A549 (cell line): ENCODE data around the gene CYB561D2. TPM values are rescaled to one million over a fixed set of nuclear protein-coding genes. Genes with fewer than 3 reads are reported as not detected.

Experiments
- ATAC-seq, 2 experiments: fragments of 200-7000 bp in 1 of 2; fragments of >200 bp in 1 of 2; cut with Nextera tagmentation in 1 of 2; cut with Tn5 transposase in 1 of 2; 3 replicates each; pipeline versions ENCODE4 v1.8.0 to v1.9.1; 2018 to 2020; ENCODE audit warnings: mild to moderate bottlenecking in 1 of 2, moderate library complexity in 1 of 2
- CTCF ChIA-PET: fragments of 300-600 bp; sonication (Branson Sonifier 250); formaldehyde crosslinking; extraction: SDS; loops from one replicate; lab custom pipeline; 2021; ENCODE audit warnings: antibody characterized with exemption, inconsistent platforms; lab: Yijun Ruan, JAX
- POLR2A ChIA-PET: fragments of 350-600 bp; formaldehyde crosslinking; extraction: SDS; loops from one replicate; lab custom pipeline; 2021; ENCODE audit warnings: antibody characterized with exemption, inconsistent platforms; lab: Yijun Ruan, JAX
- DNase-seq, 2 experiments: peaks; one replicate each; pipeline versions ENCODE4 v3.0.0 to v3.0.0-alpha.2; 2011 to 2016; ENCODE audit warnings: low read depth in 1 of 2, low spot score in 1 of 2
- FAIRE-seq: peaks from 2 replicates; lab custom pipeline; 2011; peaks lifted over from hg19 to GRCh38; lab: Jason Lieb, UNC
- H3K27ac ChIP-seq, 2 experiments: fragments of >200 bp; sonication (Bioruptor Twin); formaldehyde crosslinking; 3 replicates each; pipeline ENCODE4 v1.5.1; 2016 to 2017
- H3K4me1 ChIP-seq: fragments of >200 bp; sonication (Bioruptor Twin); formaldehyde crosslinking; 3 replicates; pipeline ENCODE4 v1.6.1; 2016
- H3K4me2 ChIP-seq: fragments of >200 bp; sonication (Bioruptor Twin); formaldehyde crosslinking; 3 replicates; pipeline ENCODE4 v1.6.1; 2016
- H3K4me3 ChIP-seq: fragments of >200 bp; sonication (Bioruptor Twin); formaldehyde crosslinking; 3 replicates; pipeline ENCODE4 v1.5.1; 2016
- H3K9me3 ChIP-seq: fragments of >200 bp; sonication (Bioruptor Twin); formaldehyde crosslinking; 3 replicates; pipeline ENCODE4 v1.6.1; 2016
- CEBPB ChIP-seq, 2 experiments: fragments of >200 bp in 1 of 2; sonication (Bioruptor Twin) in 1 of 2; formaldehyde crosslinking in 1 of 2; IDR thresholded peaks; 2 replicates each; pipeline ENCODE4 v1.6.1; 2012 to 2016
- EHF ChIP-seq: fragments of 250-450 bp; sonication (Bioruptor Pico); IDR thresholded peaks from 2 replicates; pipeline ENCODE4 v1.5.0; 2020; ENCODE audit warnings: mild to moderate bottlenecking
- EP300 ChIP-seq, 2 experiments: fragments of >200 bp; sonication (Bioruptor Twin); formaldehyde crosslinking; IDR thresholded peaks; 2 replicates in 1 of 2; 3 replicates in 1 of 2; pipeline ENCODE4 v1.6.1; 2016 to 2017
- FOXS1 ChIP-seq: fragments of 250-450 bp; sonication (Bioruptor Pico); IDR thresholded peaks from 2 replicates; pipeline ENCODE4 v1.5.0; 2020; ENCODE audit warnings: mild to moderate bottlenecking, moderate library complexity
- GATA3 ChIP-seq: IDR thresholded peaks from 2 replicates; pipeline ENCODE4 v1.6.1; 2012; ENCODE audit warnings: borderline replicate concordance
- HES2 ChIP-seq: fragments of >200 bp; sonication (Bioruptor Twin); formaldehyde crosslinking; IDR thresholded peaks from 2 replicates; pipeline ENCODE4 v1.6.1; 2016
- KDM1A ChIP-seq: fragments of 200-600 bp; sonication (generic); IDR thresholded peaks from 2 replicates; pipeline ENCODE4 v1.6.1; 2016; ENCODE audit warnings: low read depth, mild to moderate bottlenecking
- KDM5A ChIP-seq: fragments of 200-600 bp; sonication (generic); IDR thresholded peaks from 2 replicates; pipeline ENCODE4 v1.6.1; 2016; ENCODE audit warnings: antibody characterized with exemption, mild to moderate bottlenecking
- MAZ ChIP-seq: fragments of 150-350 bp; IDR thresholded peaks from 2 replicates; pipeline ENCODE4 v1.6.1; 2014; ENCODE audit warnings: antibody characterized with exemption, low read depth, low read length, borderline replicate concordance
- NPAS2 ChIP-seq: fragments of 250-450 bp; sonication (Bioruptor Pico); IDR thresholded peaks from 2 replicates; pipeline ENCODE4 v1.8.0; 2022; ENCODE audit warnings: mild to moderate bottlenecking, moderate library complexity, borderline replicate concordance
- POLR2A ChIP-seq: IDR thresholded peaks from 2 replicates; pipeline ENCODE4 v1.6.1; 2012; ENCODE audit warnings: mild to moderate bottlenecking, low read length
- RAD21 ChIP-seq, 2 experiments: fragments of >200 bp in 1 of 2; sonication (Bioruptor Twin) in 1 of 2; formaldehyde crosslinking in 1 of 2; IDR thresholded peaks in 1 of 2; conservative IDR thresholded peaks in 1 of 2; 2 replicates in 1 of 2; 3 replicates in 1 of 2; pipeline ENCODE4 v1.6.1; 2012 to 2018; ENCODE audit warnings: inconsistent platforms in 1 of 2
- RARB ChIP-seq: fragments of 250-450 bp; sonication (Bioruptor Pico); IDR thresholded peaks from 2 replicates; pipeline ENCODE4 v1.8.0; 2021; ENCODE audit warnings: mild to moderate bottlenecking, moderate library complexity
- SREBF2 ChIP-seq: fragments of 450-650 bp; IDR thresholded peaks from 2 replicates; pipeline ENCODE4 v1.6.1; 2014; ENCODE audit warnings: mild to moderate bottlenecking, moderate library complexity
- TFCP2L1 ChIP-seq: fragments of 250-450 bp; sonication (Bioruptor Pico); IDR thresholded peaks from 2 replicates; pipeline ENCODE4 v1.5.0; 2021; ENCODE audit warnings: mild to moderate bottlenecking
- ZFP36 ChIP-seq: fragments of 450-650 bp; IDR thresholded peaks from 2 replicates; pipeline ENCODE4 v1.6.1; 2014; ENCODE audit warnings: borderline replicate concordance; ENCODE audit not compliant: partially characterized antibody
- ZNF302 ChIP-seq: fragments of 250-450 bp; sonication (Bioruptor Pico); IDR thresholded peaks from 2 replicates; pipeline ENCODE4 v1.9.0; 2021; ENCODE audit warnings: inconsistent platforms, mild to moderate bottlenecking, moderate library complexity
- ZSCAN20 ChIP-seq: fragments of 250-450 bp; sonication (Bioruptor Pico); IDR thresholded peaks from 2 replicates; pipeline ENCODE4 v1.8.0; 2022; ENCODE audit warnings: mild to moderate bottlenecking, moderate library complexity
- WGBS: methylation state at CpG from one replicate; pipeline ENCODE4 v1.1.6; 2017; ENCODE audit errors: missing lambda C conversion rate; 5-methylcytosine and 5-hydroxymethylcytosine counted together
- polyA plus RNA-seq, 4 experiments: library from polyadenylated mRNA; depleted of rRNA in 3 of 4; stranded (reverse); fragments of >200 nt; fragmentation: RNase III in 1 of 4; extraction: RNeasy Plus Mini Kit Qiagen cat#74134 plus additional on column Dnase treatment in 1 of 4; gene quantifications; 2 replicates in 3 of 4; 3 replicates in 1 of 4; pipeline ENCODE4 v1.2.3, GENCODE V29; 2011 to 2017
- TF ChIP-seq, protein P1 (sequence below): IDR thresholded peaks from 2 replicates; pipeline ENCODE4 v1.6.1; 2012
- TF ChIP-seq, protein P2 (sequence below): fragments of 250-450 bp; sonication (Bioruptor Pico); IDR thresholded peaks from 2 replicates; pipeline ENCODE4 v1.5.0; 2021; ENCODE audit warnings: mild to moderate bottlenecking, moderate library complexity, borderline replicate concordance
- TF ChIP-seq, protein P3 (sequence below): fragments of 150-350 bp; IDR thresholded peaks from 2 replicates; pipeline ENCODE4 v1.6.1; 2014; ENCODE audit warnings: low read depth, mild to moderate bottlenecking, low read length
- TF ChIP-seq, protein P4 (sequence below): fragments of >200 bp; sonication (Bioruptor Twin); formaldehyde crosslinking; IDR thresholded peaks from 3 replicates; pipeline ENCODE4 v1.5.1; 2016

Gene CYB561D2
- polyA plus RNA-seq, 2 of the 4 experiments (the other 2 are of a cell fraction): 14.4 to 17.7 TPM

DNA sequence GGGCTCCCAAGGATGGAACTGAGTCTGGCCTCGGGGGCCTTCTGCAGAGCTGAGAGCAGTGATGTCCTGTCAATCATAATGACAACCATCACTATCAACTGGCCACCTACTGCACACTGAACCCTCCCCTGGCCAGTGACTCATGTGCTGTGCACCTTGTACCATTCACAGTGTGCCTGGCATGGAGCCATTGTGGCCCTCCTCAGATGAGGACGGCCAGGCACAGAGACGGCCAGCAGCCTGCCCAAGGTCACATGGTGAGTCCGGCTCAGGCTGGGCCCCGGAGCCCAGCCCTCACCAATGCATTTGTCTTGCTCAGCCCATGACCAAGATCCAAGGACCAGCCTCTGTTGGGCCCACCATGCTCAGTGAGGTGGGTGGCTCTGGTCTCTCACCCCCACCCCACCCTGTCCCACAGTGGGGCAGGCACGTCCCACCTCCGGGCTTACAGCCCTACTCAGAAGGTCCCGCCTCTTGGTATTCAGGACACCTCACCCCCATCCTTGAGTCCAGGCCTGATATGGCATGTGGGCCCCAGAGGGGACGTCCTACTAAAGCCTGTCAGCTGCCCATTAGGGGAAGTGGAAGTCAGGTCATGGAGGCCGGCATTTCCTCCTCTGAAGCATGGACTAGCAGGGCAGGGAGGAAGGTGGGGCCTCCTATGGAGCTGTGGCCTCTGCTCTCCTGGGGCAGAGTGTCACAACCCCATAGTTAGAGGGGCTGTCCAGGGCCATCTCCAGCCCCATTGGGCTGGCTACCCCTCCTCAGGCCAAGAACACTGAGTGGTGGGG lies 44.6 kb downstream of the CYB561D2 start (continued):
- no peak for TF ChIP-seq FOXS1 (CRISPR knock-in tag)
- no peak for TF ChIP-seq ZNF302 (CRISPR knock-in tag)
- TF ChIP-seq RARB (CRISPR knock-in tag): no peak
- TF ChIP-seq TFCP2L1: no peak
- TF ChIP-seq, protein P1, sequence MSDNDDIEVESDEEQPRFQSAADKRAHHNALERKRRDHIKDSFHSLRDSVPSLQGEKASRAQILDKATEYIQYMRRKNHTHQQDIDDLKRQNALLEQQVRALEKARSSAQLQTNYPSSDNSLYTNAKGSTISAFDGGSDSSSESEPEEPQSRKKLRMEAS: no peak
- no peak for TF ChIP-seq KDM1A

DNA sequence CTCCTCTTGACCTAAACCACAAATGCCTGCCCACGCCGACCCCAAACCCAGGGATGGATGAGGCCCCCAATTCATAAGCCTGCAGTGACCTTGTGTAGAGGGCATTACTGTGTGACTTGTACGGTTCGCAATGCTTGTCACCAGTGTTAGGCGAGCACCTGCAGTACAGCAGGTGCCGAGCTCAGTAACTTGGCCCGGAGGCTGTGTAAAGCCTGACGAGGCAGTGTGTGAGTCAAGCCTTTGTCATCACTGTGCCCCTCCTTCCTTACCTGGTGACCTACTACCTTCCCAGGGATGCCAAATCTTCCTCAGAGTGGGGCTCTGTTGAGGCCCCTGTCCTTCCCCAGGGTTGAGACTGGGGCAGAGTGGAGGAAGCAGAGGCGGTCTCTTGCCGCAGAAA lies 45.8 kb downstream of the CYB561D2 start:
- H3K27ac ChIP-seq: no peak overlapping the region
- CTCF ChIA-PET: no interaction called here
- H3K4me1 ChIP-seq: no peaks in the 10 kb centered on the region
- no peaks in the 10 kb centered on the region for H3K9me3 ChIP-seq
- FAIRE-seq: no peak
- H3K4me3 ChIP-seq: no peak overlapping the region
- no peak for TF ChIP-seq ZSCAN20 (CRISPR knock-in tag)
- no peak for TF ChIP-seq KDM5A
- TF ChIP-seq ZFP36: no peak
- TF ChIP-seq, protein P2, sequence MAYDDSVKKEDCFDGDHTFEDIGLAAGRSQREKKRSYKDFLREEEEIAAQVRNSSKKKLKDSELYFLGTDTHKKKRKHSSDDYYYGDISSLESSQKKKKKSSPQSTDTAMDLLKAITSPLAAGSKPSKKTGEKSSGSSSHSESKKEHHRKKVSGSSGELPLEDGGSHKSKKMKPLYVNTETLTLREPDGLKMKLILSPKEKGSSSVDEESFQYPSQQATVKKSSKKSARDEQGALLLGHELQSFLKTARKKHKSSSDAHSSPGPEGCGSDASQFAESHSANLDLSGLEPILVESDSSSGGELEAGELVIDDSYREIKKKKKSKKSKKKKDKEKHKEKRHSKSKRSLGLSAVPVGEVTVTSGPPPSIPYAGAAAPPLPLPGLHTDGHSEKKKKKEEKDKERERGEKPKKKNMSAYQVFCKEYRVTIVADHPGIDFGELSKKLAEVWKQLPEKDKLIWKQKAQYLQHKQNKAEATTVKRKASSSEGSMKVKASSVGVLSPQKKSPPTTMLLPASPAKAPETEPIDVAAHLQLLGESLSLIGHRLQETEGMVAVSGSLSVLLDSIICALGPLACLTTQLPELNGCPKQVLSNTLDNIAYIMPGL: no peak
- TF ChIP-seq MAZ: no peak
- TF ChIP-seq, protein P3, sequence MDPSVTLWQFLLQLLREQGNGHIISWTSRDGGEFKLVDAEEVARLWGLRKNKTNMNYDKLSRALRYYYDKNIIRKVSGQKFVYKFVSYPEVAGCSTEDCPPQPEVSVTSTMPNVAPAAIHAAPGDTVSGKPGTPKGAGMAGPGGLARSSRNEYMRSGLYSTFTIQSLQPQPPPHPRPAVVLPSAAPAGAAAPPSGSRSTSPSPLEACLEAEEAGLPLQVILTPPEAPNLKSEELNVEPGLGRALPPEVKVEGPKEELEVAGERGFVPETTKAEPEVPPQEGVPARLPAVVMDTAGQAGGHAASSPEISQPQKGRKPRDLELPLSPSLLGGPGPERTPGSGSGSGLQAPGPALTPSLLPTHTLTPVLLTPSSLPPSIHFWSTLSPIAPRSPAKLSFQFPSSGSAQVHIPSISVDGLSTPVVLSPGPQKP: no peak
- TF ChIP-seq CEBPB (IDR thresholded peaks at IDR 0.05): no peak
- TF ChIP-seq HES2: no peak
- TF ChIP-seq POLR2A: no peak
- no peak for TF ChIP-seq KDM1A
- no peak for TF ChIP-seq EHF (CRISPR knock-in tag)
- TF ChIP-seq SREBF2: no peak
- TF ChIP-seq GATA3: no peak
- TF ChIP-seq RAD21 (conservative IDR thresholded peaks at IDR 0.05 in 1 of 2, IDR thresholded peaks at IDR 0.05 in 1 of 2): no peak
- no peak for TF ChIP-seq EP300 (IDR thresholded peaks at IDR 0.05)
- TF ChIP-seq, protein P4, sequence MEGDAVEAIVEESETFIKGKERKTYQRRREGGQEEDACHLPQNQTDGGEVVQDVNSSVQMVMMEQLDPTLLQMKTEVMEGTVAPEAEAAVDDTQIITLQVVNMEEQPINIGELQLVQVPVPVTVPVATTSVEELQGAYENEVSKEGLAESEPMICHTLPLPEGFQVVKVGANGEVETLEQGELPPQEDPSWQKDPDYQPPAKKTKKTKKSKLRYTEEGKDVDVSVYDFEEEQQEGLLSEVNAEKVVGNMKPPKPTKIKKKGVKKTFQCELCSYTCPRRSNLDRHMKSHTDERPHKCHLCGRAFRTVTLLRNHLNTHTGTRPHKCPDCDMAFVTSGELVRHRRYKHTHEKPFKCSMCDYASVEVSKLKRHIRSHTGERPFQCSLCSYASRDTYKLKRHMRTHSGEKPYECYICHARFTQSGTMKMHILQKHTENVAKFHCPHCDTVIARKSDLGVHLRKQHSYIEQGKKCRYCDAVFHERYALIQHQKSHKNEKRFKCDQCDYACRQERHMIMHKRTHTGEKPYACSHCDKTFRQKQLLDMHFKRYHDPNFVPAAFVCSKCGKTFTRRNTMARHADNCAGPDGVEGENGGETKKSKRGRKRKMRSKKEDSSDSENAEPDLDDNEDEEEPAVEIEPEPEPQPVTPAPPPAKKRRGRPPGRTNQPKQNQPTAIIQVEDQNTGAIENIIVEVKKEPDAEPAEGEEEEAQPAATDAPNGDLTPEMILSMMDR: no peak
- no peak for TF ChIP-seq NPAS2 (CRISPR knock-in tag)
- H3K4me2 ChIP-seq: no peak overlapping the region
- POLR2A ChIA-PET: no interaction called here
- no peak for DNase-seq
- 15% methylated on average over 4 of the region's 10 CpGs for WGBS
- no peak for ATAC-seq
